Epithelial cell of proximal tubule (primary cell): ENCODE results near the gene WDFY2. TPM values are rescaled to one million over a fixed set of nuclear protein-coding genes. Genes with fewer than 3 reads are reported as not detected.

ENCODE experiments used
- DNase-seq: peaks from one replicate; pipeline ENCODE4 v3.0.0-alpha.2; 2011; ENCODE audit warnings: low read depth
- H3K4me3 ChIP-seq: 2 replicates; pipeline ENCODE4 v1.5.1; 2011; ENCODE audit warnings: low read depth, mild to moderate bottlenecking, low read length
- total RNA-seq: library from RNA; depleted of rRNA; stranded (reverse); fragments of >200 nt; gene quantifications from 2 replicates; pipeline ENCODE4 v1.2.3, GENCODE V29; 2015
- TF ChIP-seq, protein P1 (sequence below): conservative IDR thresholded peaks from 2 replicates; pipeline ENCODE4 v1.5.1; 2012; ENCODE audit warnings: low read depth, mild to moderate bottlenecking, low read length

The WDFY2 gene
- total RNA-seq, 1 donor from 2014 or later: 5.1 TPM

- no peak overlapping the region for H3K4me3 ChIP-seq
- TF ChIP-seq, protein P1, sequence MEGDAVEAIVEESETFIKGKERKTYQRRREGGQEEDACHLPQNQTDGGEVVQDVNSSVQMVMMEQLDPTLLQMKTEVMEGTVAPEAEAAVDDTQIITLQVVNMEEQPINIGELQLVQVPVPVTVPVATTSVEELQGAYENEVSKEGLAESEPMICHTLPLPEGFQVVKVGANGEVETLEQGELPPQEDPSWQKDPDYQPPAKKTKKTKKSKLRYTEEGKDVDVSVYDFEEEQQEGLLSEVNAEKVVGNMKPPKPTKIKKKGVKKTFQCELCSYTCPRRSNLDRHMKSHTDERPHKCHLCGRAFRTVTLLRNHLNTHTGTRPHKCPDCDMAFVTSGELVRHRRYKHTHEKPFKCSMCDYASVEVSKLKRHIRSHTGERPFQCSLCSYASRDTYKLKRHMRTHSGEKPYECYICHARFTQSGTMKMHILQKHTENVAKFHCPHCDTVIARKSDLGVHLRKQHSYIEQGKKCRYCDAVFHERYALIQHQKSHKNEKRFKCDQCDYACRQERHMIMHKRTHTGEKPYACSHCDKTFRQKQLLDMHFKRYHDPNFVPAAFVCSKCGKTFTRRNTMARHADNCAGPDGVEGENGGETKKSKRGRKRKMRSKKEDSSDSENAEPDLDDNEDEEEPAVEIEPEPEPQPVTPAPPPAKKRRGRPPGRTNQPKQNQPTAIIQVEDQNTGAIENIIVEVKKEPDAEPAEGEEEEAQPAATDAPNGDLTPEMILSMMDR: no peak
- no peak for DNase-seq
Observed at GRCh38 chr13:51786425-51787265, 202.4 kb downstream of the WDFY2 start.

DNA sequence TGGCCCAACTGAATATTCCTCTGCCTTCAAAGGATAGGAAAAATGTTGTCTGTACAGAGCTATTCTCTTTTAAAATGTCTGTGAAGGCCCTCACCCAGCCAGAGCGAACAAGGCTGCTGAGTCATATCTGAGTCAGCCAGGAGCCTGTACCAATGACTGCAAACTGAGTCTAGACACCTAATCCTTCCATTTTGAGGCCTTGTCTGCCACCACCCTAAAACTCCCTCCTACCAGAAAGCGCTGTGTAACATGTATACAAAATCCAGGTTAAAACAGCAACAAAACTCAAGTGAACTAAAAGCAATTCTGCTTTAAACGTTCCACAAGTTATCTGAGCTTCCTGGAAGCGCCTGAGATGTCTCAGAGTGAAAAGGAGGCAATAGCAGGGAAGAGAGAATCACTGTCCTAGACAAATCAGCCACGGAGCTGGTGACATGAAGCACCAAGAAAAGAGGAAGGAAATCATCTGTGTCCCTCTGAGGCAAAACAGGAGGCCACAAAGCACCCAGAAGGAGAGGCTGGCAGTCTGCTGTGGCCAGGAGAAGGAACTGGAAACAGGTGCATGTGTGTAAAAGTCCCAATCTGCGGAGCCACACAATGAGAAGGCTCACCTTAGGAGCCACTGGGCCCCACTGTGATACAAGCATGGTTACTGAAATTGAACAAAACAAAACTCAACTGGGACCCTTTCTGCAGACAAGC is 209.5 kb downstream of the WDFY2 start:
- no peak overlapping the region for H3K4me3 ChIP-seq
- no peak for DNase-seq
- TF ChIP-seq, protein P1: no peak

GRCh38 chr13:51794964-51795363 is 210.7 kb downstream of the WDFY2 start:
- TF ChIP-seq, protein P1: no peak
- no peak overlapping the region for H3K4me3 ChIP-seq
- DNase-seq: no peak

GRCh38 chr13:51795419-51795818 is 211.2 kb downstream of the WDFY2 start:
- no peak for DNase-seq

DNA sequence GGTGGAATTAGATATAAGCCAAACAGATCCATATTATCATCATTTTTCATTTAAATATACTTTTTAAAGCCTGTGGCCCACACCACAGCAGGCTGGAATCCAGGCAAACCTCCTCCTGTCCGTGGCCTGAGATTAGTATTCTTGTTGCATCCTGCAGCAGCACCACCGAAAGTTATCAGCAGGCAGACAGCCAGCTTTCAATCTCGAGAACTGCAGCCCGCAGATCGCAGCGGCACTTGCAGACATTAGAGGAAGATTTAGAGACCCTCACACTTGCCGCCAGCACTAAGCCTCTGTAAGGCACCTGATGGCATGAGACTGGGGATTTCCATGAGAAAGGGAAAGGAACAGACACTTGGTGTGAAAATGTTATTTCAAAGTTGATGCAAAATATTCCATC is 212.3 kb downstream of the WDFY2 start:
- no peak overlapping the region for H3K4me3 ChIP-seq
- no peak for DNase-seq
- TF ChIP-seq, protein P1: no peak

More at GRCh38 chr13:51795419-51795818, 211.2 kb downstream of the WDFY2 start:
- no peak overlapping the region for H3K4me3 ChIP-seq
- TF ChIP-seq, protein P1: no peak

GRCh38 chr13:51797664-51798488 is 213.6 kb downstream of the WDFY2 start:
- DNase-seq: no peak
- TF ChIP-seq, protein P1: peak; percentile 61
- H3K4me3 ChIP-seq: no peak overlapping the region
